Stomach (tissue), 9 donors: ENCODE results near the gene HSPA12B. TPM values are rescaled to one million over a fixed set of nuclear protein-coding genes. Genes with fewer than 3 reads are reported as not detected.
A peak's percentile ranks its signal among the peaks of the same experiment; 100 is the strongest.

ENCODE experiments used
- DNase-seq, 2 donors: peaks; one replicate each; pipeline versions ENCODE4 v3.0.0 to v3.0.0-alpha.2; 2013 to 2019
- H3K27ac ChIP-seq, 5 donors: fragments of 200-600 bp in 4 of 5; sonication (generic) in 4 of 5; one replicate each; pipeline ENCODE4 v1.5.1; 2013 to 2019; ENCODE audit warnings: mild to moderate bottlenecking in 1 of 5, moderate library complexity in 1 of 5
- H3K27me3 ChIP-seq, 3 donors: fragments of 200-600 bp; sonication (generic); one replicate each; pipeline ENCODE4 v1.5.1; 2017 to 2019; ENCODE audit warnings: mixed run types in 1 of 3
- H3K36me3 ChIP-seq, 4 donors: fragments of 200-600 bp; sonication (generic); 1 replicate in 3 of 4; 2 replicates in 1 of 4; pipeline ENCODE4 v1.5.1; 2016 to 2019
- H3K4me1 ChIP-seq, 4 donors: fragments of 200-600 bp; sonication (generic); one replicate each; pipeline ENCODE4 v1.5.1; 2016 to 2019
- H3K4me3 ChIP-seq, 4 donors: fragments of 200-600 bp; sonication (generic) in 3 of 4; one replicate each; pipeline ENCODE4 v1.5.1; 2016 to 2019; ENCODE audit warnings: mild to moderate bottlenecking in 1 of 4
- H3K9me3 ChIP-seq, 4 donors: fragments of 200-600 bp; sonication (generic); one replicate each; pipeline ENCODE4 v1.5.1; 2016 to 2019
- EP300 ChIP-seq: sonication (generic); formaldehyde crosslinking; IDR thresholded peaks from one replicate; pipeline ENCODE4 v1.6.1; 2017; ENCODE audit warnings: antibody characterized with exemption
- POLR2A ChIP-seq, 4 donors: fragments of 450-650 bp; IDR thresholded peaks; one replicate each; pipeline ENCODE4 v1.6.1; 2016; ENCODE audit warnings: antibody characterized with exemption in 4 of 4, control low read depth in 2 of 4, mild to moderate bottlenecking in 1 of 4, moderate library complexity in 1 of 4
- POLR2AphosphoS5 ChIP-seq, 3 donors: sonication (generic); formaldehyde crosslinking; IDR thresholded peaks; one replicate each; pipeline ENCODE4 v1.6.1; 2016; ENCODE audit warnings: antibody characterized with exemption in 3 of 3
- WGBS, 5 donors: extraction: QIAGEN DNeasy Blood & Tissue Kit in 3 of 5; methylation state at CpG; one replicate each; pipeline versions ENCODE4 v1.1.5 to v1.1.7; 2013 to 2018; 5-methylcytosine and 5-hydroxymethylcytosine counted together
- intact Hi-C: fragments of 100-400 bp; cut with DNase I; formaldehyde crosslinking; loops from one replicate; pipeline ENCODE4 v1.15.1; 2023; ENCODE audit warnings: low total_unique reads
- polyA plus RNA-seq, 3 donors: library from polyadenylated mRNA; stranded (reverse); fragments of 200-250 nt; gene quantifications; one replicate each; pipeline ENCODE4 v1.2.3, GENCODE V29; 2013
- total RNA-seq, 5 donors: library from RNA; depleted of rRNA; stranded (reverse); fragments of >200 nt; gene quantifications; one replicate each; pipeline versions ENCODE4 v1.1.0 to v1.2.3, GENCODE V29; 2014 to 2016
- TF ChIP-seq, protein P1 (sequence below), 7 experiments: fragments of 450-650 bp in 4 of 7; fragments of 200-600 bp in 3 of 7; sonication (generic) in 3 of 7; IDR thresholded peaks; one replicate each; pipeline ENCODE4 v1.5.1; 2016 to 2019; ENCODE audit warnings: antibody characterized with exemption in 7 of 7, control low read depth in 2 of 7, mild to moderate bottlenecking in 1 of 7
- donor health status: healthy with polysubstance abuse.
- donor health status: Bipolar disorder and iron deficiency.
- donor health status: healthy.

Gene HSPA12B
- total and polyA plus RNA-seq, 8 donors: 0.87 to 14.3 (median 4.5) TPM

DNA sequence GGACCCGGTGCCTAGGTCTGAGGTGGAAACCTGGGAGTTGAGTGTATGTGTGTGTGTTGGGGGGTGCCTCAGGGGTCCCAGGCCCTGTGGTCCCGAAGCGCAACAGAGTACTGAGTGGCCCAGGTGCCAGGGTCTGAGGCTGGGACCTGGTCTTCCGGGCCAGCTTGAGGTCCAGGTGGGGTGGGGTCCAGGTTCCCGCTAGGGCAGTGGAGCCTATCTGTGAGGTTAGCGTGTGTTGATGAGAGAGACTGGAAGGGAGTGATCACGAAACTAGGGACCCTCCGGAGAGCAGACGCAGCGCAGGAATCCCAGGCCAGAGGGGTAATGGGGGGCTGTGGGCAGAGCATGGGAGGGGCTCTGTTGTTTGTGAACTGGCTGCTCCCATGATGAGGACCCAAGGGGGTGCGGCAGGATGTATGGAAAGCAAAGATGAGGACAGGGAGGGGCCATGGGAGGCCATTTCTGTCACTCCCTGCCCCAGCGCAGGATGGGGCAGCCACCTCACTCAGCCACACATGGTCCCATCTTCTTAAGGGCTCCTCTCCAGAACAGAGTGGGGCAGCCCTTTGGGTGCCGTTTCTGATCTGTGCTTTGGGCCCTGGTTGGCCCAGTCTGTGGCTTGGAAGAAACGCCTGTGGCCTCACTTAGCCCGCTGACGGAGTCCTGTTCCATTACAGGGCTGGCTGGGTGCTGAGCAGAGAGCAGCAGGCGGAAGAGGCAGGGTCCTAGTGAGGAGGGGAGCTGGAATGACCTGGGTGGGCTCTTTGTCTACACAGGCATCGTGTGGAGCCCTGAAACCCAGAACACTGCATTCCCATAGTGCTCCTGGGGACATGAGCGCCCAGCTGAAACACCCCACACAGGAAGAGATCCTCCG lies 872 bp downstream of the HSPA12B start:
- 77 to 88% (median 85%) methylated on average over 18 to 20 of the region's 20 CpGs for WGBS, 5 donors
- DNase-seq: peak in 1 of 2 donors; percentile 34
- Histone ChIP-seq H3K4me1 (peaks cover 0 to 18% (median 9%) of the 10 kb centered on the region in 4 donors), H3K27ac (peak overlapping the region in 4 of 5 donors; percentile 20 to 61 (median 52)), H3K36me3 (no peaks in the 10 kb centered on the region), H3K27me3 (peaks cover 0 to 51% (median 21%) of the 10 kb centered on the region in 3 donors), H3K9me3 (no peaks in the 10 kb centered on the region), H3K4me3 (peak overlapping the region; percentile 33 to 39 (median 35))
- intact Hi-C loops: no loop called here
- TF ChIP-seq POLR2AphosphoS5 (IDR thresholded peaks at IDR 0.05) (no peak), EP300 (no peak), POLR2A (IDR thresholded peaks at IDR 0.05) (no peak)
- TF ChIP-seq, protein P1, sequence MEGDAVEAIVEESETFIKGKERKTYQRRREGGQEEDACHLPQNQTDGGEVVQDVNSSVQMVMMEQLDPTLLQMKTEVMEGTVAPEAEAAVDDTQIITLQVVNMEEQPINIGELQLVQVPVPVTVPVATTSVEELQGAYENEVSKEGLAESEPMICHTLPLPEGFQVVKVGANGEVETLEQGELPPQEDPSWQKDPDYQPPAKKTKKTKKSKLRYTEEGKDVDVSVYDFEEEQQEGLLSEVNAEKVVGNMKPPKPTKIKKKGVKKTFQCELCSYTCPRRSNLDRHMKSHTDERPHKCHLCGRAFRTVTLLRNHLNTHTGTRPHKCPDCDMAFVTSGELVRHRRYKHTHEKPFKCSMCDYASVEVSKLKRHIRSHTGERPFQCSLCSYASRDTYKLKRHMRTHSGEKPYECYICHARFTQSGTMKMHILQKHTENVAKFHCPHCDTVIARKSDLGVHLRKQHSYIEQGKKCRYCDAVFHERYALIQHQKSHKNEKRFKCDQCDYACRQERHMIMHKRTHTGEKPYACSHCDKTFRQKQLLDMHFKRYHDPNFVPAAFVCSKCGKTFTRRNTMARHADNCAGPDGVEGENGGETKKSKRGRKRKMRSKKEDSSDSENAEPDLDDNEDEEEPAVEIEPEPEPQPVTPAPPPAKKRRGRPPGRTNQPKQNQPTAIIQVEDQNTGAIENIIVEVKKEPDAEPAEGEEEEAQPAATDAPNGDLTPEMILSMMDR (IDR thresholded peaks at IDR 0.05): no peak

DNA sequence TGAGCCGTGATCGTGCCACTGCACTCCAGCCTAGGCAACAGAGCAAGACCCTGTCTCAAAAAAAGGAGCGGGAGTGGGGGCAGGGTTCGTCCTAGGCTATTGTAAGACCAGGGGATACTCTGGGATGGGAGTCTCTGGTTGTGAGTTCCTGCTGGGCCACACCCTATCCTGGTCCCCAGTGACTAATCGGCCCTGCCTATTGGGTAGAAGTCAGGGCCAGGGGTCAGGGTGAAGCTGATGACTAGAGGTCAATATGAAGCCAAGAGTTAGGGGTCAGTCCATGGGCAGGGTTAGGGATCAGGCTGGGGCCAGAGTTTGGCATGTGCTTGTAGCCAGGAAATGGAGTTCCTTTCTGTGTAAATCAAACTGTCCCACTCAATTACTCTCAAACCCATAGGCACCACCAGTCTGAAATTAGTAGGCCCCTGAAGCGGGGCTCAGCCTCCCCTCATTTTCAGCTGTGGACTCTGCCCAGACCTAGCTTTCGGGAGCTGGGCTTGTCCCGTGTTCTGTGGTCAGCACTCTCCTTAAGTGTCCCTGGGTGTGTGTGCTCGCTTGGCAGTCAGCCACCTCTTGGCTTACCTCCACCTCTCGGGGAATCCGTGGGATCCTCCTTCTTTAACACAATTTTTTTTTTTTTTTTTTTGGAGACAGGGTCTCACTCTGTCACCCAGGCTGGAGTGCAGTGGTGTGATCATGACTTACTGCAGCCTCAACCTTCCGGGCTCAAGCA lies 1.8 kb downstream of the HSPA12B start:
- no peaks in the 10 kb centered on the region for H3K36me3 ChIP-seq
- TF ChIP-seq, protein P1 (IDR thresholded peaks at IDR 0.05): no peak
- TF ChIP-seq EP300: no peak
- TF ChIP-seq POLR2AphosphoS5 (IDR thresholded peaks at IDR 0.05): no peak
- TF ChIP-seq POLR2A (IDR thresholded peaks at IDR 0.05): no peak
- WGBS, 5 donors: 46 to 53% (median 47%) methylated on average over 12 of the region's 12 CpGs
- peak overlapping the region in 2 of 4 donors; percentile 36 to 39 for H3K4me3 ChIP-seq
- peak in 1 of 2 donors; percentile 50 for DNase-seq
- peak overlapping the region in 3 of 5 donors; percentile 20 to 61 (median 57) for H3K27ac ChIP-seq
- peaks cover 0 to 42% (median 21%) of the 10 kb centered on the region in 3 donors for H3K27me3 ChIP-seq
- peaks cover 0 to 18% (median 9%) of the 10 kb centered on the region in 4 donors for H3K4me1 ChIP-seq
- no peaks in the 10 kb centered on the region for H3K9me3 ChIP-seq
- intact Hi-C loops: no loop called here

DNA sequence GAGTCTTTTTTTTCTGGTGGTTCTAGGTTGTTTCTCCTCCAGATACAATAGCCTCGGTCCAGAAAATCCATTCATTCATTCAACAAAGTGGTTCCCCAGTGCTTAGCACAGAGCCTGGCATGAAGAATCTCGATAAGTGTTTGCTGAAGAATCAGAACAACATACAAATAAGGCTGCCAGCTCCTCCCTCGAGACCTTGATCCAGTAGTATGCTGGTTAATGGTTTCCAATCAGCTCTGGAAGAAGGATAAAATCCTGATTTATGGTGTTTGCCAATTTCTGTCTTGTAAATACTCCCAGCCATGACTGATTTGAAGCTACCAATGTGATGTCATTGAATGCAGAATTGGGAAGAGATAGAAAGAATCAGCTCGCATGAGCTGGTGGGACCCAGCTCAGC lies 3.3 kb downstream of the HSPA12B start:
- H3K27me3 ChIP-seq: peaks cover 0 to 34% (median 21%) of the 10 kb centered on the region in 3 donors
- H3K9me3 ChIP-seq: no peaks in the 10 kb centered on the region
- H3K36me3 ChIP-seq: no peaks in the 10 kb centered on the region
- intact Hi-C loops: no loop called here
- no peak for TF ChIP-seq POLR2A (IDR thresholded peaks at IDR 0.05)
- no peak for TF ChIP-seq POLR2AphosphoS5 (IDR thresholded peaks at IDR 0.05)
- TF ChIP-seq, protein P1 (IDR thresholded peaks at IDR 0.05): no peak
- TF ChIP-seq EP300: no peak
- 52 to 69% (median 61%) methylated on average over 4 of the region's 4 CpGs for WGBS, 5 donors
- DNase-seq: peak in 1 of 2 donors; percentile 1
- no peak overlapping the region for H3K4me3 ChIP-seq
- peaks cover 0 to 18% (median 9%) of the 10 kb centered on the region in 4 donors for H3K4me1 ChIP-seq
- no peak overlapping the region for H3K27ac ChIP-seq
